ENCODE results near the gene THRA.
A peak's percentile ranks its signal among the peaks of the same experiment; 100 is the strongest.

The THRA gene

GRCh38 chr17:40035162-40035559 is 27.6 kb upstream of the THRA start:
- TF ChIP-seq GATA3 (IDR thresholded peaks at IDR 0.05; ENCODE audit: low read depth, low read length) (no peak), GATA2 (IDR thresholded peaks at IDR 0.05; ENCODE audit: low read depth, low read length) (no peak)

- TF ChIP-seq GATA2 (IDR thresholded peaks at IDR 0.05; ENCODE audit: low read depth, low read length) (peak; percentile 64; the same call in 1 of the 2 replicates), GATA3 (IDR thresholded peaks at IDR 0.05; ENCODE audit: low read depth, low read length) (no peak)
Measured at GRCh38 chr17:40038882-40039513, 23.8 kb upstream of the THRA start.

GRCh38 chr17:40041196-40041595 is 21.6 kb upstream of the THRA start:
- TF ChIP-seq GATA3 (IDR thresholded peaks at IDR 0.05; ENCODE audit: low read depth, low read length), result no peak
- TF ChIP-seq GATA2 (IDR thresholded peaks at IDR 0.05; ENCODE audit: low read depth, low read length), result no peak

- TF ChIP-seq GATA2 (IDR thresholded peaks at IDR 0.05; ENCODE audit: low read depth, low read length) (no peak), GATA3 (IDR thresholded peaks at IDR 0.05; ENCODE audit: low read depth, low read length) (no peak)
Measured at GRCh38 chr17:40056379-40057015, 6.3 kb upstream of the THRA start.

- TF ChIP-seq GATA2 (IDR thresholded peaks at IDR 0.05; ENCODE audit: low read depth, low read length), result no peak
- TF ChIP-seq GATA3 (IDR thresholded peaks at IDR 0.05; ENCODE audit: low read depth, low read length), result no peak
Measured at GRCh38 chr17:40058186-40058784, 4.5 kb upstream of the THRA start.

- no peak for TF ChIP-seq GATA3 (IDR thresholded peaks at IDR 0.05; ENCODE audit: low read depth, low read length)
- no peak for TF ChIP-seq GATA2 (IDR thresholded peaks at IDR 0.05; ENCODE audit: low read depth, low read length)
Measured at GRCh38 chr17:40058865-40059264, 3.9 kb upstream of the THRA start.

- no peak for TF ChIP-seq GATA2 (IDR thresholded peaks at IDR 0.05; ENCODE audit: low read depth, low read length)
- TF ChIP-seq GATA3 (IDR thresholded peaks at IDR 0.05; ENCODE audit: low read depth, low read length), result no peak
Measured at GRCh38 chr17:40059729-40060475, 2.9 kb upstream of the THRA start.

- TF ChIP-seq GATA3 (IDR thresholded peaks at IDR 0.05; ENCODE audit: low read depth, low read length) (no peak), GATA2 (IDR thresholded peaks at IDR 0.05; ENCODE audit: low read depth, low read length) (no peak)
Measured at GRCh38 chr17:40060887-40061608, 1.7 kb upstream of the THRA start.

- no peak for TF ChIP-seq GATA2 (IDR thresholded peaks at IDR 0.05; ENCODE audit: low read depth, low read length)
- TF ChIP-seq GATA3 (IDR thresholded peaks at IDR 0.05; ENCODE audit: low read depth, low read length), result no peak
Measured at GRCh38 chr17:40061609-40062038, 1.1 kb upstream of the THRA start.

- TF ChIP-seq GATA2 (IDR thresholded peaks at IDR 0.05; ENCODE audit: low read depth, low read length), result no peak
- no peak for TF ChIP-seq GATA3 (IDR thresholded peaks at IDR 0.05; ENCODE audit: low read depth, low read length)
Measured at GRCh38 chr17:40063187-40063771, 514 bp downstream of the THRA start.

- no peak for TF ChIP-seq GATA3 (IDR thresholded peaks at IDR 0.05; ENCODE audit: low read depth, low read length)
- TF ChIP-seq GATA2 (IDR thresholded peaks at IDR 0.05; ENCODE audit: low read depth, low read length), result no peak
Measured at GRCh38 chr17:40063901-40064531, 1.3 kb downstream of the THRA start.

GRCh38 chr17:40064971-40065768 is 2.4 kb downstream of the THRA start:
- no peak for TF ChIP-seq GATA3 (IDR thresholded peaks at IDR 0.05; ENCODE audit: low read depth, low read length)
- no peak for TF ChIP-seq GATA2 (IDR thresholded peaks at IDR 0.05; ENCODE audit: low read depth, low read length)
